WTC11 (cell line): Measurements from ENCODE around the gene CEACAM19. TPM values are rescaled to one million over a fixed set of nuclear protein-coding genes. Genes with fewer than 3 reads are reported as not detected.

Experiments
- ATAC-seq: fragments of 200-7000 bp; cut with Tn5 transposase; 2 replicates; pipeline ENCODE4 v1.10.0; 2021; ENCODE audit warnings: mild to moderate bottlenecking, moderate library complexity
- CTCF ChIA-PET: fragments of 300-600 bp; sonication (Branson Sonifier 250); formaldehyde crosslinking; loops from one replicate; lab custom pipeline; 2021; ENCODE audit warnings: antibody characterized with exemption; lab: Charles Lee
- POLR2A ChIA-PET: fragments of 350-600 bp; sonication (Branson Sonifier 250); formaldehyde crosslinking; loops from one replicate; lab custom pipeline; 2021; ENCODE audit warnings: antibody characterized with exemption; lab: Charles Lee
- DNase-seq: peaks from one replicate; pipeline ENCODE4 v3.0.0; 2021; ENCODE audit warnings: low spot score
- H3K27ac Mint-ChIP-seq: 2 replicates; pipeline ENCODE4 v1.8.0; 2021; ENCODE audit warnings: mixed read lengths
- H3K27me3 Mint-ChIP-seq: 2 replicates; pipeline ENCODE4 v1.8.0; 2021; ENCODE audit warnings: low read depth, mild to moderate bottlenecking, moderate library complexity, mixed read lengths
- H3K36me3 Mint-ChIP-seq: 2 replicates; pipeline ENCODE4 v1.8.0; 2021; ENCODE audit warnings: mixed read lengths
- H3K4me1 Mint-ChIP-seq: 2 replicates; pipeline ENCODE4 v1.8.0; 2022; ENCODE audit warnings: mixed read lengths
- H3K4me3 Mint-ChIP-seq: 2 replicates; pipeline ENCODE4 v1.8.0; 2021; ENCODE audit warnings: mild to moderate bottlenecking, moderate library complexity, mixed read lengths
- H3K9me3 Mint-ChIP-seq: 2 replicates; pipeline ENCODE4 v1.8.0; 2021; ENCODE audit warnings: mixed read lengths
- ATF3 ChIP-seq: sonication (generic); formaldehyde crosslinking; conservative IDR thresholded peaks from 2 replicates; pipeline ENCODE4 v1.8.1; 2022; ENCODE audit warnings: mild to moderate bottlenecking, missing genetic modification reagents
- ATF6 ChIP-seq: sonication (generic); formaldehyde crosslinking; IDR thresholded peaks from 2 replicates; pipeline ENCODE4 v1.8.1; 2023; ENCODE audit warnings: mild to moderate bottlenecking, missing genetic modification reagents
- CTCF ChIP-seq: fragments of 200-600 bp; IDR thresholded peaks from 2 replicates; pipeline ENCODE4 v1.8.0; 2022; ENCODE audit warnings: antibody characterized with exemption
- ETV6 ChIP-seq: sonication (generic); formaldehyde crosslinking; IDR thresholded peaks from 2 replicates; pipeline ENCODE4 v1.8.1; 2022; ENCODE audit warnings: mild to moderate bottlenecking, missing genetic modification reagents
- GRHL2 ChIP-seq: fragments of 250-450 bp; sonication (Bioruptor Pico); IDR thresholded peaks from 2 replicates; pipeline ENCODE4 v1.8.0; 2022; ENCODE audit warnings: mild to moderate bottlenecking, moderate library complexity; ENCODE audit not compliant: insufficient replicate concordance, severe bottlenecking
- HMGA2 ChIP-seq: fragments of 250-450 bp; sonication (Bioruptor Pico); IDR thresholded peaks from 2 replicates; pipeline ENCODE4 v1.4.0; 2021; ENCODE audit warnings: mild to moderate bottlenecking, moderate library complexity
- HMGXB4 ChIP-seq: sonication (generic); formaldehyde crosslinking; IDR thresholded peaks from 2 replicates; pipeline ENCODE4 v1.8.1; 2023; ENCODE audit warnings: mild to moderate bottlenecking, moderate library complexity, missing genetic modification reagents
- NR2C2 ChIP-seq: sonication (generic); formaldehyde crosslinking; IDR thresholded peaks from 2 replicates; pipeline ENCODE4 v1.8.0; 2022; ENCODE audit warnings: mild to moderate bottlenecking, missing genetic modification reagents
- PRDM15 ChIP-seq: sonication (generic); formaldehyde crosslinking; IDR thresholded peaks from 2 replicates; pipeline ENCODE4 v1.8.0; 2022; ENCODE audit warnings: missing genetic modification reagents
- PREB ChIP-seq: sonication (generic); formaldehyde crosslinking; IDR thresholded peaks from 2 replicates; pipeline ENCODE4 v1.8.1; 2022; ENCODE audit warnings: mild to moderate bottlenecking, missing genetic modification reagents, moderate library complexity, borderline replicate concordance
- PRRX2 ChIP-seq: fragments of 250-450 bp; sonication (Bioruptor Pico); IDR thresholded peaks from 2 replicates; pipeline ENCODE4 v1.8.0; 2021; ENCODE audit warnings: mild to moderate bottlenecking
- RELA ChIP-seq: sonication (generic); formaldehyde crosslinking; IDR thresholded peaks from 2 replicates; pipeline ENCODE4 v1.8.1; 2022; ENCODE audit warnings: missing genetic modification reagents, mild to moderate bottlenecking, borderline replicate concordance
- ZBTB43 ChIP-seq: sonication (generic); formaldehyde crosslinking; IDR thresholded peaks from 2 replicates; pipeline ENCODE4 v1.8.1; 2023; ENCODE audit warnings: mild to moderate bottlenecking, missing genetic modification reagents
- ZNF138 ChIP-seq: sonication (generic); formaldehyde crosslinking; conservative IDR thresholded peaks from 2 replicates; pipeline ENCODE4 v1.8.1; 2022; ENCODE audit warnings: mild to moderate bottlenecking, moderate library complexity, missing genetic modification reagents
- ZNF263 ChIP-seq: sonication (generic); formaldehyde crosslinking; IDR thresholded peaks from 2 replicates; pipeline ENCODE4 v1.8.1; 2022; ENCODE audit warnings: low read depth, mild to moderate bottlenecking, moderate library complexity, missing genetic modification reagents
- ZNF317 ChIP-seq: sonication (generic); formaldehyde crosslinking; IDR thresholded peaks from 2 replicates; pipeline ENCODE4 v1.8.1; 2023; ENCODE audit warnings: low read depth, mild to moderate bottlenecking, moderate library complexity, missing genetic modification reagents, borderline replicate concordance
- total RNA-seq: library from RNA; stranded (reverse); gene quantifications from 3 replicates; pipeline ENCODE4 v1.2.3, GENCODE V29; 2021

CEACAM19 gene
- total RNA-seq, 1 experiment from 2014 or later: 2.9 TPM

GRCh38 chr19:44723952-44724319, 52.7 kb downstream of the CEACAM19 start:
- H3K27ac Mint-ChIP-seq: no peak overlapping the region
- peaks cover 4% of the 10 kb centered on the region for H3K27me3 Mint-ChIP-seq
- H3K36me3 Mint-ChIP-seq: no peaks in the 10 kb centered on the region
- peaks cover 26% of the 10 kb centered on the region for H3K4me1 Mint-ChIP-seq
- POLR2A ChIA-PET: interaction anchor here (0.6 to 2.0 kb wide), 5 partner anchors 43 to 122 kb away, joined by 3 to 11 read pairs (median 5); partner anchors contain the start of genes BCAM and NECTIN2
- peak; percentile 86 for ATAC-seq
- CTCF ChIA-PET: interaction anchor here (0.5 to 15.6 kb wide), 71 partner anchors 9 to 401 kb away, joined by 3 to 548 read pairs (median 5); partner anchors contain the start of genes APOE, BCAM, BCL3 and CBLC
- peak; percentile 94 for TF ChIP-seq CTCF
- TF ChIP-seq GRHL2: no peak
- DNase-seq: peak; percentile 89
- no peaks in the 10 kb centered on the region for H3K9me3 Mint-ChIP-seq
- H3K4me3 Mint-ChIP-seq: no peak overlapping the region

- ATAC-seq: peak; percentile 33; the same call in 1 of the 2 replicates
- peaks cover 19% of the 10 kb centered on the region for H3K4me1 Mint-ChIP-seq
- no peak overlapping the region for H3K4me3 Mint-ChIP-seq
- no peak overlapping the region for H3K27ac Mint-ChIP-seq
- H3K27me3 Mint-ChIP-seq: peaks cover 4% of the 10 kb centered on the region
- ChIA-PET CTCF (interaction anchor here (0.6 to 15.6 kb wide), 20 partner anchors 9 to 314 kb away, joined by 3 to 548 read pairs (median 10); partner anchors contain the start of genes CBLC and CLASRP), POLR2A (no interaction called here)
- H3K9me3 Mint-ChIP-seq: no peaks in the 10 kb centered on the region
- no peak for TF ChIP-seq PREB (CRISPR knock-in tag)
- TF ChIP-seq ZBTB43 (CRISPR knock-in tag): no peak
- no peak for TF ChIP-seq PRRX2 (CRISPR knock-in tag)
- no peak for TF ChIP-seq HMGA2 (CRISPR knock-in tag)
- no peak for TF ChIP-seq NR2C2 (CRISPR knock-in tag)
- TF ChIP-seq HMGXB4 (CRISPR knock-in tag): no peak
- TF ChIP-seq ATF6 (CRISPR knock-in tag): no peak
- no peak for TF ChIP-seq ZNF317 (CRISPR knock-in tag)
- no peak for TF ChIP-seq ZNF263 (CRISPR knock-in tag)
- no peak for TF ChIP-seq ATF3 (CRISPR knock-in tag)
- no peak for TF ChIP-seq ETV6 (CRISPR knock-in tag)
- TF ChIP-seq, all 79 proteins: peak for 0
- no peak for DNase-seq
- no peaks in the 10 kb centered on the region for H3K36me3 Mint-ChIP-seq
These were observed 54.0 kb downstream of the CEACAM19 start for GRCh38 chr19:44725251-44725650.

- no peaks in the 10 kb centered on the region for H3K9me3 Mint-ChIP-seq
- POLR2A ChIA-PET: no interaction called here
- CTCF ChIA-PET: interaction anchor here (0.6 to 15.6 kb wide), 12 partner anchors 10 to 164 kb away, joined by 3 to 548 read pairs (median 11); partner anchors contain the start of gene CBLC
- no peaks in the 10 kb centered on the region for H3K36me3 Mint-ChIP-seq
- DNase-seq: no peak
- no peak overlapping the region for H3K27ac Mint-ChIP-seq
- no peak for ATAC-seq
- peaks cover 4% of the 10 kb centered on the region for H3K27me3 Mint-ChIP-seq
- peaks cover 16% of the 10 kb centered on the region for H3K4me1 Mint-ChIP-seq
- no peak overlapping the region for H3K4me3 Mint-ChIP-seq
- TF ChIP-seq RELA (no peak), ZNF138 (CRISPR knock-in tag) (no peak), PRDM15 (CRISPR knock-in tag) (no peak)
These were observed 54.4 kb downstream of the CEACAM19 start for GRCh38 chr19:44725684-44726083.
